ENCODE results near the gene GLI2. TPM values are rescaled to one million over a fixed set of nuclear protein-coding genes. Genes with fewer than 3 reads are reported as not detected.

The GLI2 gene
- total RNA-seq, 2 experiments from 2014 or later: not detected

GRCh38 chr2:120712180-120712681, 23.4 kb upstream of the GLI2 start:
- ChIA-PET CTCF (interaction anchor here (1.3 kb wide), 1 partner anchor 16 kb away, joined by 4 read pairs; no protein-coding TSS in a partner anchor), POLR2A (no interaction called here)
- intact Hi-C loops (cut with DNase I, micrococcal nuclease): no loop called here
- ATAC-seq (no peak), DNase-seq (no peak)
- Mint-ChIP-seq H3K27me3 (peaks cover 13% of the 10 kb centered on the region), H3K4me1 (no peaks in the 10 kb centered on the region), H3K9me3 (ENCODE audit: low read depth) (no peaks in the 10 kb centered on the region), H3K4me3 (no peak overlapping the region), H3K36me3 (ENCODE audit: low read depth) (no peaks in the 10 kb centered on the region), H3K27ac (no peak overlapping the region)

DNA sequence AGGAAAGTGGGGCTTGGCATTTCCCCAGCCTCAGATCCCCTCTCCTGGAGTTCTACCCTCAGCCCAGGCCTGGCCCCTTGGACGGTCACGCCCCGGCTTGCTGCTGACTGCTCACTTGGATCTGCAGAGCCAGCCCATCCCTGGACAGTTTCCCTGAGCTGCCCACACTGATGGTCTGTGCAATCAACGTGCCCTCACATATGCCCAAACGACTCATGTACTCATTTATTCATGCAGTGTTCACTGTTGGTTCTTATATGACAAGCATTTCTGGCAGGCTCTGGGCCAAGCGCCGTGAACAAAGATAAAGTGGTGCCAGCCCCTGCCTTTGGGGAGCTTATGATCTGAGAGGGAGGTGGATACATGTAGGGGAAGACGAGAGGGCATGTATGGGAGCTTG, 20.3 kb upstream of the GLI2 start:
- POLR2A ChIA-PET: no interaction called here
- DNase-seq: no peak
- Mint-ChIP-seq H3K27me3 (peaks cover 11% of the 10 kb centered on the region), H3K9me3 (ENCODE audit: low read depth) (no peaks in the 10 kb centered on the region), H3K4me3 (no peak overlapping the region), H3K4me1 (no peaks in the 10 kb centered on the region), H3K27ac (no peak overlapping the region), H3K36me3 (ENCODE audit: low read depth) (no peaks in the 10 kb centered on the region)
- ATAC-seq: no peak
- CTCF ChIA-PET: no interaction called here
- intact Hi-C loops (cut with DNase I, micrococcal nuclease): no loop called here

GRCh38 chr2:120715941-120716340, 19.7 kb upstream of the GLI2 start:
- intact Hi-C loops (cut with DNase I, micrococcal nuclease): no loop called here
- Mint-ChIP-seq H3K9me3 (ENCODE audit: low read depth) (no peaks in the 10 kb centered on the region), H3K36me3 (ENCODE audit: low read depth) (no peaks in the 10 kb centered on the region), H3K4me3 (no peak overlapping the region), H3K4me1 (no peaks in the 10 kb centered on the region), H3K27me3 (peaks cover 11% of the 10 kb centered on the region), H3K27ac (no peak overlapping the region)
- POLR2A ChIA-PET: no interaction called here
- DNase-seq: no peak
- CTCF ChIA-PET: no interaction called here
- ATAC-seq: no peak

GRCh38 chr2:120716641-120717585, 18.8 kb upstream of the GLI2 start:
- ChIA-PET POLR2A (no interaction called here), CTCF (no interaction called here)
- Mint-ChIP-seq H3K4me1 (no peaks in the 10 kb centered on the region), H3K27ac (no peak overlapping the region), H3K4me3 (no peak overlapping the region), H3K36me3 (ENCODE audit: low read depth) (no peaks in the 10 kb centered on the region), H3K9me3 (ENCODE audit: low read depth) (no peaks in the 10 kb centered on the region), H3K27me3 (peaks cover 8% of the 10 kb centered on the region)
- intact Hi-C loops (cut with DNase I, micrococcal nuclease): no loop called here
- DNase-seq (no peak), ATAC-seq (no peak)

DNA sequence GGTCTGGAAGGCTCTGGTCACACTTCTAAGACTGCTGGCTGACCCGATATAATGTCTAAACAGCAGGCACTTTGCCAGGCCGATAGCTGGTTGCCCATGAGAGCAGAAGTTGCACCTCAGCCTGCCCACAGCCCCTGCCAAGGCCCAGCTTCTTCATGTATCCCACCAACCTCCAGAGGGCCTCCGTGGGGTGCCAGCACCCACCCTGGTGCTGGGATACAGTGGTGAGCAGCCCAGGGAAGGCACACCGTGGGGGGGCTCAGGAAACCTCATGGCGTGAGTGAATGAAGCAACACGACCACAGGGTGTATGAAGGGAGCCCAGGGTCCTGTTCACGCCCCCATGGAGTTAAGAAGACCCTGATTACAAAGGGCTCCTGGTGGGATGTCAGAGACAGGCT, 16.2 kb upstream of the GLI2 start:
- no peaks in the 10 kb centered on the region for H3K36me3 Mint-ChIP-seq (ENCODE audit: low read depth)
- ATAC-seq (no peak), DNase-seq (no peak)
- no peaks in the 10 kb centered on the region for H3K9me3 Mint-ChIP-seq (ENCODE audit: low read depth)
- H3K4me3 Mint-ChIP-seq: no peak overlapping the region
- ChIA-PET POLR2A (no interaction called here), CTCF (no interaction called here)
- H3K4me1 Mint-ChIP-seq: no peaks in the 10 kb centered on the region
- H3K27me3 Mint-ChIP-seq: peaks cover 2% of the 10 kb centered on the region
- H3K27ac Mint-ChIP-seq: no peak overlapping the region
- intact Hi-C loops (cut with DNase I, micrococcal nuclease): no loop called here

- Mint-ChIP-seq H3K9me3 (ENCODE audit: low read depth) (no peaks in the 10 kb centered on the region), H3K36me3 (ENCODE audit: low read depth) (no peaks in the 10 kb centered on the region), H3K27ac (no peak overlapping the region), H3K4me1 (no peaks in the 10 kb centered on the region), H3K4me3 (no peak overlapping the region), H3K27me3 (no peaks in the 10 kb centered on the region)
- DNase-seq (no peak), ATAC-seq (no peak)
- ChIA-PET POLR2A (no interaction called here), CTCF (no interaction called here)
- intact Hi-C loops (cut with DNase I, micrococcal nuclease): no loop called here
Observed at GRCh38 chr2:120720231-120720630, 15.4 kb upstream of the GLI2 start.

DNA sequence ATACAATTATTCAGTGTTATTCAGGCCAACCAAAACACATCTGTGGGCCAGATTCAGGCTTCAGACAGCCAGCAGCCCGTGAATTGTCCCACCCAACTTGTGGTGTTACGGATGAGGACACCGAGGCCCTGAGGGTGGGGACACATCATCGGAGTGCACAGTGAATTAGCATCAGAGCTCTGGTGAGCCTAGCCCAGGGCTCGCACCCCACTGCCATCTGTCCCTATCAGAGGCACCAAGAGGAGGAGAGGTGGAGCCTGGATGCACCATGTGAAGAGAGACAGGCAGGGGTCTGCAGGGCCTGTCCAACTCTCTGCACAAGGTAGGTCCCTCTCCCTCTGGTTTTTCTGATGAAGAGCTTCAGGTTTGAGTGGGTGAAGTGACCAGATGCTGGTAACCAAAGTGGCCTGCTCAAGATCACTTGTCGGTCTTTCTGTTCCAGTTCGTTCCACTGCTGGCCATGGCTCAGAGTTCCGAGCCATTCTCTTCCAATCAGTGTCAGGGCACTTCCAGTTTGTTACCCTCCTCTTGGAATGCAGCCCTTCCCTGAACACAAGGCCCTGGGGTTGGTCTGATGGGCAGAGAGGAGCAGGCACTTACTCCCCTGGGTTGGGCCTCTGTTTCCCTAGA, 14.8 kb upstream of the GLI2 start:
- CTCF ChIA-PET: no interaction called here

DNA sequence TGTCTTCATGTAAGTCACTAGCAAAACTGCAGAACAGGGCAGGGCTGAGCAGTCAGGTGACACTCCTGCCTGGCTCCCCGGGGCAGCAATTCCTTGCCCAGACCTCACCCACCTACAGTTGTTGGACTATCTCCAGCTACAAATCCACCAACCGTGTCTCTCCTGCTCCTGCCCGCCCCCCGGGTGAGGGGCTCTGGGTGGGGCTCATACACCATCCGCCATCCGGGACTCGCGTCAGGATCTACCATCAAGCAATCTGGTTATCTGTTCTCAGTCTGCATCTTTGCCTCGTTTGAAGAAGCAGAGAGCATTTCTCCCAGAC, 13.5 kb upstream of the GLI2 start:
- intact Hi-C loops (cut with DNase I, micrococcal nuclease): no loop called here
- H3K4me1 Mint-ChIP-seq: no peaks in the 10 kb centered on the region
- POLR2A ChIA-PET: no interaction called here
- peaks cover 2% of the 10 kb centered on the region for H3K27me3 Mint-ChIP-seq
- CTCF ChIA-PET: no interaction called here
- DNase-seq: no peak
- no peaks in the 10 kb centered on the region for H3K36me3 Mint-ChIP-seq (ENCODE audit: low read depth)
- H3K27ac Mint-ChIP-seq: no peak overlapping the region
- H3K9me3 Mint-ChIP-seq (ENCODE audit: low read depth): peaks cover 2% of the 10 kb centered on the region
- ATAC-seq: no peak
- no peak overlapping the region for H3K4me3 Mint-ChIP-seq

More for the DNA sequence above, 14.8 kb upstream of the GLI2 start:
- Mint-ChIP-seq H3K36me3 (ENCODE audit: low read depth) (no peaks in the 10 kb centered on the region), H3K4me3 (no peak overlapping the region), H3K9me3 (ENCODE audit: low read depth) (no peaks in the 10 kb centered on the region), H3K4me1 (no peaks in the 10 kb centered on the region), H3K27me3 (peaks cover 1% of the 10 kb centered on the region), H3K27ac (no peak overlapping the region)
- intact Hi-C loops (cut with DNase I, micrococcal nuclease): no loop called here
- ATAC-seq (no peak), DNase-seq (no peak)
- POLR2A ChIA-PET: no interaction called here

DNA sequence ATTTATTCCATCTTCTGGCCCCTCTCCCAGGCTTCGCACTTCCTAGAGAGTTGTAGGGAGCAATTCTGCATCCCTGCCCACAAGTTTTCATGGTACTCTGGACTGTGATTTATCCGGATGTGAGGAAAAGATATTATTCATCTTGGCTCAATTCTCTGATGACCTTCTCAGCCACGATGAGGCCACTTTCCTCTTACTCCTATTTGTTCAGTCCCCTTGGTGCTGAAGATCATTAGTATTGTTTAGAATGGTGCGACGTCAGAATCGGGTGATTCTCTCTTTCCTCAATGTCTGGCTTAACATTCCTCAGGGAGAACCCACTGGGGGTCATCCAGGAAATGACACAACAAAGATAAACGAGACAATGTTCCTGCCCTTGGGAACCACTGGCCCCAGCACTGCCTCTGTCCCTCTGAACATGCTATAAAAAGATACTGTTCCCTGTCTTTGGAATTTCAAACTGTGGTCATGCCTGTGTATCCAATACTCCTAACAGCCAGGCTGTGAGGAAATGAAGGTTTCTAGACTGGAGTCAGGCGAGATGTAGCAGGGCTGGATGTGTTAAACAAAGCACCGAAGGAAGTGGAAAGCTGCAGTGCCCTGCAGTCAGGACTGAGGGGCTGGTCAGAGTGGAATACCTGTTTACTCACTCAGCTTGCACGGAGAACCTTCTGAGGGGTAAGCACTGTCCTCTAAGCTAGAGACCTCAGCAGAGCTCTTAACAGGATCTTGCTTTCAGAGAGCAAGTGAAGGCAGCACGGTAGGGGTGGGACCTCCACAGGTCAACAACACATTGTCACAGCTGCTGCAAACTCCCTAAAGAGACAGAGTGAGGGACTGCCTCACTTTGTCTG, 12.9 kb upstream of the GLI2 start:
- H3K4me3 Mint-ChIP-seq: no peak overlapping the region
- ATAC-seq (peak; percentile 23), DNase-seq (no peak)
- intact Hi-C loops (cut with DNase I, micrococcal nuclease): no loop called here
- peaks cover 2% of the 10 kb centered on the region for H3K27me3 Mint-ChIP-seq
- H3K9me3 Mint-ChIP-seq (ENCODE audit: low read depth): peaks cover 2% of the 10 kb centered on the region
- no peaks in the 10 kb centered on the region for H3K36me3 Mint-ChIP-seq (ENCODE audit: low read depth)
- CTCF ChIA-PET: no interaction called here
- H3K27ac Mint-ChIP-seq: no peak overlapping the region
- H3K4me1 Mint-ChIP-seq: no peaks in the 10 kb centered on the region
- POLR2A ChIA-PET: no interaction called here

GRCh38 chr2:120726245-120726644, 9.4 kb upstream of the GLI2 start:
- H3K4me3 Mint-ChIP-seq: no peak overlapping the region
- CTCF ChIA-PET: no interaction called here
- intact Hi-C loops (cut with DNase I, micrococcal nuclease): no loop called here
- H3K4me1 Mint-ChIP-seq: no peaks in the 10 kb centered on the region
- peaks cover 2% of the 10 kb centered on the region for H3K9me3 Mint-ChIP-seq (ENCODE audit: low read depth)
- H3K36me3 Mint-ChIP-seq (ENCODE audit: low read depth): no peaks in the 10 kb centered on the region
- H3K27me3 Mint-ChIP-seq: peaks cover 9% of the 10 kb centered on the region
- DNase-seq: no peak
- ATAC-seq: no peak
- POLR2A ChIA-PET: no interaction called here
- no peak overlapping the region for H3K27ac Mint-ChIP-seq

- ChIA-PET CTCF (interaction anchor here (0.6 kb wide), 1 partner anchor 216 kb away, joined by 3 read pairs; no protein-coding TSS in a partner anchor), POLR2A (interaction anchor here (0.7 kb wide), 1 partner anchor 35 kb away, joined by 3 read pairs; no protein-coding TSS in a partner anchor)
- Mint-ChIP-seq H3K9me3 (ENCODE audit: low read depth) (peaks cover 2% of the 10 kb centered on the region), H3K4me3 (no peak overlapping the region), H3K36me3 (ENCODE audit: low read depth) (no peaks in the 10 kb centered on the region), H3K27ac (no peak overlapping the region), H3K4me1 (no peaks in the 10 kb centered on the region), H3K27me3 (peaks cover 32% of the 10 kb centered on the region)
- intact Hi-C loops (cut with DNase I, micrococcal nuclease): no loop called here
- no peak for DNase-seq
- no peak for ATAC-seq
Observed at GRCh38 chr2:120729406-120730399, 6.0 kb upstream of the GLI2 start.
